Epithelial cell of prostate (primary cell): ENCODE data around the gene ATP2B3.

ENCODE experiments used
- DNase-seq: peaks from one replicate; pipeline ENCODE4 v3.0.0-alpha.2; 2011; ENCODE audit warnings: low read depth, low spot score
- H3K27ac ChIP-seq: fragments of 450-650 bp; 2 replicates; pipeline ENCODE4 v1.5.1; 2017; ENCODE audit warnings: mild to moderate bottlenecking

Gene ATP2B3

GRCh38 chrX:153606503-153606902, 89.1 kb downstream of the ATP2B3 start:
- H3K27ac ChIP-seq, result no peak overlapping the region
- no peak for DNase-seq

DNA sequence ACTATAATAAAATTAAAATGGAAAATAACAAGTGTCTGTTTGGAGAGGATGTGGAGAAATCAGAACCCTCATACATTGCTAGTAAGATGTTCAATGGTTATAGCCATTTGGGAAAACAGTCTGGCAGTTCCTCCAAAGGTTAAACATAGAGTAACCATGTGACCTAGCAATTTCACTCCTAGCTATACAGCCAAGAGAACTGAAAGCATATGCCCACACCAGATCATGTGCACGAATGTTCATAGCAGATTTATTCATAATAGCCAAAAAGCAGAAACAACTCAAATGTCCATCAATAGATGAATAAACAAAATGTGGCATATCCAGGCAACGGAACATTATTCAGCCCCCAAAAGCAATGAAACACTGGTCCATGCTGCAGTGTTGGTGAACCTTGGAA, 90.9 kb downstream of the ATP2B3 start:
- DNase-seq, result no peak
- no peak overlapping the region for H3K27ac ChIP-seq

- DNase-seq, result no peak
- H3K27ac ChIP-seq, result no peak overlapping the region
These were observed 91.4 kb downstream of the ATP2B3 start for GRCh38 chrX:153608806-153609205.

- H3K27ac ChIP-seq, result no peak overlapping the region
- no peak for DNase-seq
These were observed 92.7 kb downstream of the ATP2B3 start for GRCh38 chrX:153609917-153610835.

DNA sequence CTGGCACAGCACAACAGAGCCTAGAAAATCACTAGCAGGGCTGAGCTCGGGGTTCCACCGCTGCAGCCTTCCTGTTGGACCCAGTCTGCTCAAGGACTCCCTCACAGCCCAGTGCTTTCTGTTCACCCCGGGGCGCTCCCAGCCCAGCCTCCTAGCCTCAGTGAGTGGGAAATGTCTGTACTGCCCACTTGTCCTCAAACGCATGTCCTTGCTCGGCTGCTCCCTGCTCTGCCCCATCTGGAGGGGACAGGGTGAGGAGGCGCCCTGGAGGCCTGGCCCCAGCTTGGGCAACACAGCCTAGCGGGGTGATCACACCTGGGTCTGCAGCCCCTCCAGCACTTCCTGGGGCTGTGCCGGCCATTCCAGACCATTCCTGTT, 93.4 kb downstream of the ATP2B3 start:
- no peak for DNase-seq
- H3K27ac ChIP-seq, result no peak overlapping the region

GRCh38 chrX:153611298-153612095, 94.1 kb downstream of the ATP2B3 start:
- no peak overlapping the region for H3K27ac ChIP-seq
- DNase-seq, result no peak

GRCh38 chrX:153612413-153612812, 95.0 kb downstream of the ATP2B3 start:
- no peak overlapping the region for H3K27ac ChIP-seq
- DNase-seq, result no peak

- DNase-seq, result no peak
These were observed 97.4 kb downstream of the ATP2B3 start for GRCh38 chrX:153614818-153615217.

DNA sequence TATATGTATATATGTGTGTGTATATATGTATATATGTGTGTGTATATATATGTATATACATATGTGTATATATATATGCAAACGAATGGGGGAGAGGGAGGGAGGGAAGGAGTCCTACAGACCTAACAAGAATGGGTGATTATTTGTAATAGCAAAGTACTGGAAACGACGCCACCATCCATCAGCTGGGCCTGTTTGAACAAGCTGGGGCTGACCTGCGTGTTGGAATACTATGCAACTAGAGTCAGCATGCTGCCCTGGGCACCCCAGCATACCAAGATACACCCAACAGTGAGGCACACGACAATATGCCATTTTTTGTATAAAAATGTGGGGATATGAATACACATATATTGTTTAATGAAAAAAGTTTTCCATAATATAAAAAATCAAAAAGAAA, 103.1 kb downstream of the ATP2B3 start:
- no peak for DNase-seq
- no peak overlapping the region for H3K27ac ChIP-seq

More at GRCh38 chrX:153614818-153615217, 97.4 kb downstream of the ATP2B3 start:
- H3K27ac ChIP-seq, result no peak overlapping the region

- DNase-seq, result no peak
- H3K27ac ChIP-seq, result no peak overlapping the region
These were observed 104.6 kb downstream of the ATP2B3 start for GRCh38 chrX:153621949-153622598.

GRCh38 chrX:153622661-153623309, 105.3 kb downstream of the ATP2B3 start:
- H3K27ac ChIP-seq, result no peak overlapping the region
- no peak for DNase-seq

- H3K27ac ChIP-seq, result no peak overlapping the region
- no peak for DNase-seq
These were observed 106.0 kb downstream of the ATP2B3 start for GRCh38 chrX:153623310-153624029.

- no peak for DNase-seq
- no peak overlapping the region for H3K27ac ChIP-seq
These were observed 107.0 kb downstream of the ATP2B3 start for GRCh38 chrX:153624196-153625091.

DNA sequence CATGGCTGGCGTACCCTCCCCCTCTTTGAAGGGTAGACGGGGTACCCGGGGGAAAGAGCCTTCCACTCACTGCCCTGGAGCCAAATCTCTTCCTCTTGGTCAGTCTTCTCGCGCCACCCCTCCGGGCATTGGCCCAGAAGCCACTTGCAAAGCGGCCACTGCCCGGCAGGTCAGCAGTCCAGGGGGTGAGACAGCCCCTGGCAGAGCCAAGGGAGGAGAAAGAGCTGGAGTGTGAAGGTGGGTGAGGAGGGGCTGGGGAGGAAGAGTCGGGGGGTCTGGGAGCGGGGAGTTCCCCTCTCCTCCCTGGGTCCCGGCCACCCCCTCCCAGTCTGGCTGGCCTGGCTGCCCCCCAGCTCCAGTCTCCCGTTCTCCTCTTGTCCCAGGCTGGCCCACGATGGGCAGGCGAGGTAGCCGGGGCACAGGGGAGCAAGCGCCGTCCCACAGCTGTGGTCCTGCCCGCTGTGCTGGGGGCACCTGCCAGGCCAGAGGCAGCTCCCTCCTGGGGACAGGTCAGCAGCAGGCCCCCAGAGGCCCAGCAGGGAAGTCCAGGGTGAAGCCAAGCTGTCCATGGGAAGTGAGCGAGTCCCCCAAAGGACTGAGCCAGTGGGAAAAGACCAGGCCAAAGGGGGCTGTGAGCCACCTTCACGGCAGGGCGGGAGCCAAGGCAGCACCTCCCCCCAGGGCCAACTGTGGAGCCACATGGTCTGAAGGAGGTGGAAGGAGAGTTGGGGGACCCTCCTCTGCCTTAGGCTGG, 108.0 kb downstream of the ATP2B3 start:
- no peak overlapping the region for H3K27ac ChIP-seq
- DNase-seq, result no peak

DNA sequence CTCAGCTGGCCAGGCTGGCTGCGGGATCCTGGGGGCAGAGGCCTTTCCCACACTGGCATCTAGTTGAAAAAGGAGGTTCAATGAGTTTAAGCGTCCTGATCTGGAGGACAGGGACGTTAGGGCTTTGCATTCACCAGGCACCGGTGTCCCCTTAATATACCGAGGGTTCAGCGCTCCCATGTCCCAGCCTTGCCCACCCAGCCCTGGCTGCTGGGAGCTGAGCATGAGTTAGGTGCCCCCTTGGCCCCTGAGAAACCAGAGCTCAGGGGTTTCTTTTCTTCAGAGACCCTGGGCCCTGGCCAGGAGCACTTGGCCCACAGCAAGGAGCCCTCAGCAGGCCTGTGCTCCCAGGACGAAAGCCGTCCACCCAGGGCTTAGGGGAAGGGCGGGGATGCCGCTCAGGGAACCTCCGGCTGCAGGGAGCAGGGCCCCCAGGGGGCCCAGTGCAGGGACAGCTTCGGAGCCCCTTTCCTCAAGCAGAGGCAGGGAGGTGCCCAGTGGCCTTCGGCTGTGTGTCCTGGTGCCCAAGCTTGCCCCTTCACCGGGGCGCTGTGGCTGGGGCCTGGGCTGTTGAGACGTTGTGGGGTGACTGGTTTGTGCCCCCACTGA, 108.7 kb downstream of the ATP2B3 start:
- DNase-seq, result no peak
- no peak overlapping the region for H3K27ac ChIP-seq

DNA sequence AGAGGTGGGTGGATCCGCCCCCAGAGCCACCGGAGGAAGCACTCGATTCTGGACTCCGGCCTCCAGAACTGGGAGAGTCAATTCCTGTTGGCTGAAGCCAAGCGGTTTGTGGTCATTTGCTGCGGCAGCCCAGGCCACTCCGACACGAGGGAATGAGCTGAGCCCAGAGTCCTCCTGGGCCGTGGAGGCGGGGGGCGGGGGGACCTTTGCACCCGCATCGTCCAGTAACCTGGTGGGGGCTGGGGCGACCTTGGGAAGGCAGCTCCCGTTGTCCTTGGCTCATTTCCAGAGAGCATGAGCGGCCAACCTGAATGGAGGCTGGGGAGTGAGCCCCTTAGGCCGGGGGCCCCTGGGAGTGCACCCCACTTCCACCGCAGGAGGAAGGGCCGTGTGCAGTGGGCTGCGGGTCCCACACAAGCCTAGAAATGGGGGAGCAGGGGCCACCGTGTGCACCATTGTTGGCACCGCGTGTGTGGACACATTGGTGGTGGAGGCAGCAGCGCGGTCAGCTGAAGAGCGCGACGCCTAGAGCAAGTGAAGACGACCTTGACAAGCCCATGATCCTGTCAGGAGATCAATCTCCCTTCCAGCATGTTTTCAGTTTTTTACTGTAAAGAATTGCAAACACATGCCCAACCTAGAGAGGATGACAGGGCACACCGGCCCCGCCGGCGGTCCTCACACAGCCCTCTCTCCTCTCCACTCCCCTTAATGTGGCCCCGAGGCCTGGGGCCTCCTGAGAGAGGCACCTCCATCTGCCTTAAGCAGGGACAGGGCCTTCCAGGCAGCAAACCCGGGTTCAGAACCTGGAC, 109.6 kb downstream of the ATP2B3 start:
- no peak overlapping the region for H3K27ac ChIP-seq
- no peak for DNase-seq

GRCh38 chrX:153627675-153628111, 110.3 kb downstream of the ATP2B3 start:
- DNase-seq, result no peak
- no peak overlapping the region for H3K27ac ChIP-seq
